ENCODE measurements around the gene CCDC77. TPM values are rescaled to one million over a fixed set of nuclear protein-coding genes. Genes with fewer than 3 reads are reported as not detected.

The CCDC77 gene
- total RNA-seq, 4 donors from 2014 or later: 2.4 to 6.7 (median 2.9) TPM

DNA sequence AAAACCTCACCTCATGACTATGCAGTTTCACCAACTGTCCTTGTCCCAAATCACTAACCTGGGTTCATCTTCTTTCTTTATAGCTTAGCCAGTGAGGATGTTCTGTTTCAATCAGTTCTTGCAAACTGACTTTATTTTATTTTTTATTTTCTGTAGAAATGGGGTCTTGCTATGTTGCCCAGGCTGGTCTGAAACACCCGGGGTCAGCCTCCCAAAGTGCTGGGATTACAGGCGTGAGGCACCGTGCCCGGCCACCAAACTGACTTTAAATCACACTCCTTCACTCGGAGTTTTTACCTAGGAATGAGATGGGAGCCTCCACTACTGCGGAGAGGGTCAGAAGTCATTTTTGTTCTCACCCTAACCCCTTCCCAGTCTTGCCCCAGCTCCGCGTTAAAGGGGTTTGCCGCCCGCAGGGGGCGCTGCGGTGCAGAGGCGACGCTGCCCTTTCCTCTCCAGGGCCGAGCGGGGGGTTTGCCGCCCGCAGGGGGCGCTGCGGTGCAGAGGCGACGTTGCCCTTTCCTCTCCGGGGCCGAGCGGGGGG lies 51.3 kb downstream of the CCDC77 start:
- Histone ChIP-seq H3K4me1 (peaks cover 0 to 17% (median 9%) of the 10 kb centered on the region in 4 donors), H3K9me3 (no peaks in the 10 kb centered on the region), H3K27me3 (peaks cover 17% of the 10 kb centered on the region), H3K4me3 (no peak overlapping the region), H3K36me3 (no peaks in the 10 kb centered on the region), H3K27ac (no peak overlapping the region)
- DNase-seq: peak; percentile 56
- in situ Hi-C loops (cut with MboI; ENCODE audit: low pct_ligation_motif_present in 1 of 4, low pct_unique_long_range_greater_than_20kb in 1 of 4, low sequenced_read_pairs in 3 of 4): loop anchor here in 1 of 4 donors (5.0 kb wide), 1 partner anchor 100 kb away; no protein-coding TSS in a partner anchor
- TF ChIP-seq, protein P1, sequence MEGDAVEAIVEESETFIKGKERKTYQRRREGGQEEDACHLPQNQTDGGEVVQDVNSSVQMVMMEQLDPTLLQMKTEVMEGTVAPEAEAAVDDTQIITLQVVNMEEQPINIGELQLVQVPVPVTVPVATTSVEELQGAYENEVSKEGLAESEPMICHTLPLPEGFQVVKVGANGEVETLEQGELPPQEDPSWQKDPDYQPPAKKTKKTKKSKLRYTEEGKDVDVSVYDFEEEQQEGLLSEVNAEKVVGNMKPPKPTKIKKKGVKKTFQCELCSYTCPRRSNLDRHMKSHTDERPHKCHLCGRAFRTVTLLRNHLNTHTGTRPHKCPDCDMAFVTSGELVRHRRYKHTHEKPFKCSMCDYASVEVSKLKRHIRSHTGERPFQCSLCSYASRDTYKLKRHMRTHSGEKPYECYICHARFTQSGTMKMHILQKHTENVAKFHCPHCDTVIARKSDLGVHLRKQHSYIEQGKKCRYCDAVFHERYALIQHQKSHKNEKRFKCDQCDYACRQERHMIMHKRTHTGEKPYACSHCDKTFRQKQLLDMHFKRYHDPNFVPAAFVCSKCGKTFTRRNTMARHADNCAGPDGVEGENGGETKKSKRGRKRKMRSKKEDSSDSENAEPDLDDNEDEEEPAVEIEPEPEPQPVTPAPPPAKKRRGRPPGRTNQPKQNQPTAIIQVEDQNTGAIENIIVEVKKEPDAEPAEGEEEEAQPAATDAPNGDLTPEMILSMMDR (IDR thresholded peaks at IDR 0.05): peak in 2 of 5 experiments; percentile 49 to 59
- no peak for TF ChIP-seq EP300 (IDR thresholded peaks at IDR 0.05; ENCODE audit: low read depth)
- 73 to 96% methylated on average over 4 to 15 of the region's 25 CpGs for WGBS, 2 donors (ENCODE audit: low coverage in 1 of 2)
- intact Hi-C loops (cut with DNase I; ENCODE audit: low total_unique reads): no loop called here

DNA sequence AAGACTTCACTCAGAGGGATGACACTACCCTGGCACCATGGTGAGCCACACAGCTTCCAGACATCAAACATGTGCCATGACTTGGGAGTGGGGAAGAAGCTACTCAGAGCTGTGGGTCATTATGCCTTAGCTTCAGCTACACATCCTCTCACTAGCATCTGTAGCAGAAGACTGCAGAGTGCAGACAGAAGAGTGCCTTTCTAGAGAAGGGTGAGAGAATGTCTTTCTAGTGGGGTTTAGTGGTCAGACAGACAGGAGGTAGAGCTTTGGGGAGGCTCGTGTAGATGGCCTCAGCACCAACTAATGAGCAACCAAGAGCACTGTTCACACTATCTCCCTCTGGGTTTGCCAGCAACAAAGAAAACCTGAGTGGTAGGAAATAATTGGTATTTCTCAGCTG lies 53.4 kb downstream of the CCDC77 start:
- no peaks in the 10 kb centered on the region for H3K9me3 ChIP-seq
- WGBS, 2 donors (ENCODE audit: low coverage in 1 of 2): 50 to 65% methylated on average over 1 of the region's 1 CpG
- intact Hi-C loops (cut with DNase I; ENCODE audit: low total_unique reads) (no loop called here), in situ Hi-C loops (cut with MboI; ENCODE audit: low pct_ligation_motif_present in 1 of 4, low pct_unique_long_range_greater_than_20kb in 1 of 4, low sequenced_read_pairs in 3 of 4) (loop anchor here in 2 of 4 donors (5.0 kb wide), 2 partner anchors 87 to 97 kb away; no protein-coding TSS in a partner anchor)
- no peak for DNase-seq
- H3K4me1 ChIP-seq: peaks cover 0 to 24% (median 16%) of the 10 kb centered on the region in 4 donors
- no peak for TF ChIP-seq POLR2AphosphoS5 (IDR thresholded peaks at IDR 0.05)
- TF ChIP-seq, protein P1 (IDR thresholded peaks at IDR 0.05): no peak
- TF ChIP-seq POLR2A (IDR thresholded peaks at IDR 0.05): no peak
- TF ChIP-seq EP300 (IDR thresholded peaks at IDR 0.05; ENCODE audit: low read depth): no peak
- no peak overlapping the region for H3K27ac ChIP-seq
- peaks cover 38% of the 10 kb centered on the region for H3K27me3 ChIP-seq
- H3K36me3 ChIP-seq: no peaks in the 10 kb centered on the region
- no peak overlapping the region for H3K4me3 ChIP-seq

DNA sequence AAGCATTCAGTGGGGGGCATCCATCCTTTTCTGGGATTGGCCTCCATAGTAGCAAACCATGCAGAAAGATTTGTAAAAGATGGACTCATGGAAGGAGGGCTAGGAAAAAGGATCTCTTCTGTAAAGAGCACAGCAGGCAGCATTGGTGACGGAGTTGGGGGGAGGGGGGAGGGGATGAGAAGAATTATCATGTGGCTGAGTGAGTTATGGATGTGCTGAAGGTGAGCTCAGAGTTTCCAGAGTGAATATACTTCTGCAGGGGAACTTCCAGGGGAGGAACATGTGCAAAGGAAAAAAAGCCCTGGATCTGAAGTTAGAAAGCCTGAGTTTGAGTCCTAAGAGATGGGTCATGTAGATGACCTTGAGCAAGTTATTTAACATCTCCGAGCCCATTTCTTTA lies 54.4 kb downstream of the CCDC77 start:
- TF ChIP-seq POLR2AphosphoS5 (IDR thresholded peaks at IDR 0.05): no peak
- H3K9me3 ChIP-seq: no peaks in the 10 kb centered on the region
- 73 to 79% methylated on average over 2 of the region's 2 CpGs for WGBS, 2 donors (ENCODE audit: low coverage in 1 of 2)
- peaks cover 42% of the 10 kb centered on the region for H3K27me3 ChIP-seq
- H3K4me1 ChIP-seq: peaks cover 0 to 19% (median 16%) of the 10 kb centered on the region in 4 donors
- H3K36me3 ChIP-seq: no peaks in the 10 kb centered on the region
- intact Hi-C loops (cut with DNase I; ENCODE audit: low total_unique reads) (no loop called here), in situ Hi-C loops (cut with MboI; ENCODE audit: low pct_ligation_motif_present in 1 of 4, low pct_unique_long_range_greater_than_20kb in 1 of 4, low sequenced_read_pairs in 3 of 4) (loop anchor here in 1 of 4 donors (5.0 kb wide), 1 partner anchor 86 kb away; no protein-coding TSS in a partner anchor)
- H3K27ac ChIP-seq: no peak overlapping the region
- H3K4me3 ChIP-seq: no peak overlapping the region
- no peak for DNase-seq

DNA sequence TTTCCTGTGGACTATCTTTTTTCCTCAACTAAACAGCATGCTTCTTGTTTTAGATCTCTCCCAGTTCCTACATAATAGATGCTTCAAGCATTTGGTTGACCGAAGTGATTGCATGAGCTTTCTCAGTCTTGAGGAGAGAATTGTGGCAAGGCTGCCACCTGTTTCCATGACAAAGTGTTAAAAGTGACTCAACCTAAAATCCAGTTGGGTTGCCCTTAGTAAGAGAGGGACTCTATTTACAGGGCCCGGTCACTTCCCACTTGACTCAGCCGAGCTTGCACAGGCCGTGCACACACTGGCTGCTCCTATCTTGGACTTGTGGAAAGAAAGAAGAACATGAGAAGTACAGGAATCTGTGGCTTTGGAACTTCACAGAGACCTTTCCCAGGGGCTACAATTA lies 56.2 kb downstream of the CCDC77 start:
- Histone ChIP-seq H3K9me3 (no peaks in the 10 kb centered on the region), H3K27me3 (peaks cover 42% of the 10 kb centered on the region), H3K27ac (no peak overlapping the region), H3K36me3 (no peaks in the 10 kb centered on the region), H3K4me1 (peaks cover 0 to 26% (median 14%) of the 10 kb centered on the region in 4 donors), H3K4me3 (no peak overlapping the region)
- in situ Hi-C loops (cut with MboI; ENCODE audit: low pct_ligation_motif_present in 1 of 4, low pct_unique_long_range_greater_than_20kb in 1 of 4, low sequenced_read_pairs in 3 of 4): loop anchor here in 1 of 4 donors (5.0 kb wide), 1 partner anchor 85 kb away; no protein-coding TSS in a partner anchor
- TF ChIP-seq POLR2A (IDR thresholded peaks at IDR 0.05): no peak
- TF ChIP-seq, protein P1 (IDR thresholded peaks at IDR 0.05): no peak
- no peak for TF ChIP-seq EP300 (IDR thresholded peaks at IDR 0.05; ENCODE audit: low read depth)
- no peak for TF ChIP-seq POLR2AphosphoS5 (IDR thresholded peaks at IDR 0.05)
- intact Hi-C loops (cut with DNase I; ENCODE audit: low total_unique reads): no loop called here
- 76 to 80% methylated on average over 1 to 4 of the region's 4 CpGs for WGBS, 2 donors (ENCODE audit: low coverage in 1 of 2)
- no peak for DNase-seq
